T1000 (cell line): ENCODE results near the gene WDR90.

Experiments used
- DNase-seq: peaks from one replicate; lab custom pipeline; 2025; ENCODE audit warnings: mixed read lengths; lab: John Stamatoyannopoulos, UW

The WDR90 gene

DNA sequence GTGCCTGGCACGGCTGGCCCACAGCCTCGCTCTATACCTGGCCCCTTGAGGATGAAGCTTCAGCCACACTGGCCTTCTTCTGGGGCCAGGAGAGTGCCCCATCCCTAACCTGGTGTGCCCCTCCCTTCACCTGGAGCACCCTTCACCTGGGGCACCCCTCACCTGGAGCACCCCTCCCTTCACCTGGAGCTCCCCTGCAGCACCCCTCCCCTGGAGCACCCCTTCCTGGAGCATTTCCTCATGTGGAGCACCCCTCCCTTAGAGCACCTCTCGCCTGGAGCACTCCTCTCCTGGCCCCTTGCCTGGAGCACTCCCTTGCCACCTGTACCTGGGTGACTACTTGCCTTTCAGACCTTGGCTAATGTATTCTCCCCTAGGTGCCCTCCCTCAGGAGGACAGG lies 58.9 kb downstream of the WDR90 start:
- DNase-seq = no peak

DNA sequence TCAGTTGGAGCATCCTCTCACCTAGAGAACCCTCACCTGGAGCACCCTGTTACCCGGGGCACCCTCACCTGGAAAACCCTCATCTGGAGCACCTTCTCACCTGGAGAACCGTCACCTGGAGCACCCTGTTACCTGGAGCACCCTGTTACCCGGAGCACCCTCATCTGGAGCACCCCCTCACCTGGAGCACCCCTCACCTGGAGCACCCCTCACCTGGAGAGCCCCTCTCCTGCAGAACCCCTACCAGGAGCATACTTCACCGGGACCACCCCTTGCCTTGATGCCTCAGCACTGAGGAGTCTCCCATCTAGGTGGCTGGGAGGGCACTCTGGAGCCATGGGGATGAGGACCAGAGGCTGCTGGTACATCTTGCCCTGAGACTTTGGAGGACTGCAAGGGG lies 59.8 kb downstream of the WDR90 start:
- DNase-seq = no peak

DNA sequence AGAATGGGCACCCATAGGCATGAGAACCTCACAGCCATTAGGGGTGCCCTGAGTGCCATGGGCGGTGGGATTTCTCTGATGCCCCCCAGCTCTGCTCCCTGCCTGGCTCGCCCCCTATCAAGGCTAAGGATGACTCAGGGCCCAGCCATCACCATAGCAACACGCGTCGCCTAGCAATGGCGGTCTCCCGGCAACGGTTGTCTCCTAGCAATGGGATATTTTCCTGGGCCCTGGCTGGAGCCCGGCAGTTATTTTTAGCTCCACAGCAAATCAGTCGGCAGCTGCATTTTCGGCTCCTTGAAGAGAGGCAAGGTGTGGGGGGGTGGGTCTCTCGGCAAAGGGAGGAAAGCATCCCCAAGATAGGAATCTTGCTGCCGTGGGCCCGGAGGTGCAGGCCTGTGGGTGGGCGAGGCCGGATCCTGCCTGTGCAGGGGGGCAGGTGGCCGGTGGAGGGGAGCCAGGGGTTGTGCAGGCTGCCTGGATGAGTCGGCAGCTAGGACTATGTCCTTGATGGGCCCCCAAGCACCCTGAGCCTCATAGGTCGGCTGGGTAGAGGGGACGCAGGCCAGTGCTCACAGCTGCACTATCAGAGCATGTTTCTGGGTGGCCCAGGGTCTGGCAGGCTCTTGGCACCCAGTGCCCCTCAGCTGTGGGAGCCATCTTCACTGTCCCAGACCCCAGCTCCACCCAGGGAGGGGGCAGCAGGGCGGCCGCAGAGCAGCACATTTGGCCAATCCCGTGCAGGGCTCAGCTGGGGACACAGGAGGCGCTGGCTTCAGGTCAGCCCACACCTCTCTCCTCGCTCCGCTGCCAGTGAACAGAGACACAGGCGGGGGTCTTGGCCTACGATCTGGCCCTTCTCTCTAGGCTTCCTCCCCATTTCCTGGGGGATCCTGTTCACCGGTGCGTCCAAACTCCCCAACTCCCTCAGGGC lies 60.7 kb downstream of the WDR90 start:
- peak; percentile 81 for DNase-seq

DNA sequence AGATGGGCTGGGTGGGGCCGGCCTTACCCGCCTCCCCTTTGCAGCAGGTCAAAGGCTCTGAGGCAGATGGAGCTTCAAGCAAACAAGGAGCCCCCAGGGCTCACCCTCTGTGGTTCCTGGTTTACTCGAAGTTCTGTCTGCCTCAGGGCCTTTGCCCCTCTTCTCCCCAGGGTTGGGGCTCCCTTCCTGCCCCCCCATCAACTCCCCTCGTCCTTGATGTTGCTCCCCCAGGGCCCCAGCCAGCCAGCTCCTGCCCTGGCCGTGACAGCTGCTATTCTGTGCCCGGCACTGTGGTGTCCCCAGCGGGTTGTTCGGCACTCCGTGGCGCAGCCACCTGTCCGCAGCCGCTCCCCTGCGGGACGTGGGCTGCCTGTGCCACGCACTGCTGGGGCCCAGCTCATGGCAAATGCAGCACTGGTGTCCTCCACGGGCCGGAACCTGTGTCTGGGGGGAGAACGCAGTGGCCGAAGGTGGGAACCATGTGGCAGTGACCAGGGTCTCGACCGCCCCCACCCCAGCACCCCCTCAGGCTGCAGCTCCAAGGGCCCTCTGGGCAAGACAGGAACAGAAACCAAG lies 61.4 kb downstream of the WDR90 start:
- no peak for DNase-seq

DNA sequence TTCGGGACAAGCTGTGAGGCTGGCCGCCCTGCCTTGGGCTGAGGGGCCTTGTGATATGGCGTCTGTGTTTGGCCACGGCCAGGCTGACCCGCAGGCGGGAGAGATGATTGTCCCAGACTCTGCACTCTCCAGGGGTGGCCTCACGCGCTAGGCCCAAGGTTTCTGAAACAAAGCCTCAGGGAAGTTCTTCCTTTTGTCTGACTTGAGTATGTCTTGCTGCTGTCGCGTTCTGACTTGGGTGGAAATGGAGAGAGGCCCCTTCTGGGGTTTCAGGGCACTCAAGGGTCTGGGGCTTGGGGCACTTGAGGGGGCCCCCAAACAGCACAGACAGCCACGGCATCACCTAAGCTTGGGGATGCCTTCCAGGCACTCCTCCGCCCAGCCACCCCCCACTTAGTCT lies 61.9 kb downstream of the WDR90 start:
- no peak for DNase-seq

DNA sequence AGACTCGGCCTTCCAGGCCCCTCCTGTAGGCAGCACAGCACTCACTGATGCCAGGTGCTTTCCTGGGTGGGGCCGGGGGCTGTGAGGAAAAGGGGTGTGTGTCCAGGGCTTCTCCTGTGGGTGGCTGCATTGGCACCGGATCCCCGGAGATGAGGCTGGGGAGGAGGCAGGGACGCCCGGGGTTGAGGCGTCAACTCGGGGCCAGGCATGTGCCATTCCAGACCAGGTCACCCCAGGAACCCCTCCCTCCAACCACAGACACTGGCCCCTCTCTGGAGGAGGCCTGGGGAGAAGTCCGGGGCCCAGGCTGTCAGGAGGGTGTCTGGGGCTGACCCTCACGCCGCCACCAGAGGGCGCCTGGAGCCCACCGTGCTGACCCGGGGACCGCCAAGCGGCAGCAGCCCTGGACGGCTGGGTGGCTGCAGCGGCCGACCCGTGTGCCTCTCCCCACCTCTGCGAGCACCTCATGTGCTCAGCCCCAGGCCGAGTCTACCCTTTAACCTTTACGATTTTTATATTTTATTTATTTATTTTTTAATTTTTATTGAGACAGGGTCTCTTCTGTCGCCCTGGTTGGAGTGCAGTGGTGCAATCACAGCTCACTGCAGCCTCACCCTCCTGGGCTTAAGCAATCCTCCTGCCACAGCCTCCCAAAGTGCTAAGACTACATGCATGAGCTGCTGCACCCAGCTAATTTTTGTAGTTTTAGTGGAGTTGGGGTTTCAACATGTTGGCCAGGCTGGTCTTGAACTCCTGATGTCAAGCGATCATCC lies 62.6 kb downstream of the WDR90 start:
- DNase-seq = peak; percentile 77

DNA sequence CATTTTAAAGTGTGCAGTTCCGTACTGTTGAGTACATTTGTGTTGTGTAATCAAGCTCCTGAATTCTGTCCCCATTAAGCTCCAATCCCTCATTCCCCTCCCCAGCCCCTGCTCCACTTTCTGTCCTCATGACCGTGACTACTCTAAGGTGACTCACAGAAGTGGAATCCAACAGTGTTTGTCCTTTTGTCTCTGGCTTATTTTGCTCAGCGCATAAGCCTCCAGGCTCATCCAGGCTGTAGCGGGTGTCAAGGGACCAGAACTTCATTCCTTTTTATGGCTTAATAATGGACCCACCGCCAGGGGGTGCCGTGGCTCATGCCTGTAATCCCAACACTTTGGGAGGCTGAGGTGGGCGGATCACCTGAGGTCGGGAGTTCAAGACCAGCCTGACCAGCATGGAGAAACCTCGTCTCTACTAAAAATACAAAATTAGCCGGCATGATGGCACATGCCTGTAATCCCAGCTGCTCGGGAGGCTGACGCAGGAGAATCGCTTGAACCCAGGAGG lies 63.6 kb downstream of the WDR90 start:
- DNase-seq = peak; percentile 87

DNA sequence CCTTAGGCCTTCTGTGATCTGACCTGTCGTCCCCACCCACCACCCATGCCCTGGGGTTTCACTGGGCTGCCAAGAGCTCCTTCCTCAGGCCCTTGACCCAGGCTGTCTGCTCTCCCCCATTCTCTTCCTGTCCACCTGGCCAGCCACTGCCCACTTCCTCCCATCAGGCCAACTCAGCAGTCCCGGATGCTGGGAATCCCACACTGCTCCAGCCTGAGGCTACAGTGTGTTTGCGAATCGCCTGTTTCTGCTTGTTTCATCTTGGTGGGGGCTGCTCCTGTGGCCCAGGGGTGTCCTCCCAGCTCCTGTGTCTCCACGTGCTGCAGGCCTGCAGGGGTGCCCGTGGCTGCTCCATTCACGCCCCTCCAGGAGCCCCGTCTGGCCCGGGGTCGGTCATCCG lies 64.9 kb downstream of the WDR90 start:
- DNase-seq = no peak

DNA sequence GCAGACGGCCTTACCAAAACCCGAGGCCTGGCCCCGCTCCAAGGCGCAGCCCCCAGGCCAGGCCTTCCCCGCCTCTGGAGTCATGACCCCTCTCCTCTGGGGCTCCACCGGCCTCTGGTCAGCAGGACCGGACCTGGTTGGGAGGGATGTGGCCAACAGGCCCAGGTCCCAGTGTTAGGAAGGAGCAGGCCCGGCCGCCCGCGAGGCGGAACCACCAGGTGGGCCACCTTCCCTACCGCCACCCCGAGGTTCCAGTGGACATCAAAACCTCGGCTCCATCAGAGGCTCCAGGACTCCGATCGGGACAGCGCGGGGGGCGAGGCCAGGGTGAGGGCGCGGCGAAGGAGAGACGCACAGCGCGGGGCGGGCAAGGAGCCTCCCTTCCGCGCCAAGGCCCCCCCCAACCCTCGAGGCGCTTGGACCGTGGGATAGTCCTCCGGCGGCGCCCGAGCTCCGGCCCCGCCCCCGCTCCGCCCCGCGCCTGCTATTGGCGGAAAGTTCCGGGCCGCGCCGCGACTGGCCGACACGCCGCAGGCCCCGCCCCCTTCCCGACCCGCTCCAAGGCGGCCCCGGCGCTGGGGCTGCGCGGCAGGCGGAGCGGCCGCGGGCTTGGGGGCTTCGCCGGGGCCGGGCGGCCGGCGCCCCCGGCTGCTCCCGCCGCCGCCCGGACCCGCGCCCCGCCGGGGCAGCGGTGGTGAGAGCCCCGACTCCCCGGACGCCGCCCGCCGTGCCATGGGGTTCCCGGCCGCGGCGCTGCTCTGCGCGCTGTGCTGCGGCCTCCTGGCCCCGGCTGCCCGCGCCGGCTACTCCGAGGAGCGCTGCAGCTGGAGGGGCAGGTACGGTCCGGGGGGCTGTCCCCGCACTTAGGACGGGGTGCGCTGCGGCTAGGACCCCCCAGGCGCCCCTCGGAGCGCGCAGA lies 65.7 kb downstream of the WDR90 start, which contains the start of gene METRN:
TSS of gene METRN (plus strand) at position 561 of the 919 bp plus-strand sequence. CDS start at position 733, 172 bp downstream.
- DNase-seq = peak; percentile 88

DNA sequence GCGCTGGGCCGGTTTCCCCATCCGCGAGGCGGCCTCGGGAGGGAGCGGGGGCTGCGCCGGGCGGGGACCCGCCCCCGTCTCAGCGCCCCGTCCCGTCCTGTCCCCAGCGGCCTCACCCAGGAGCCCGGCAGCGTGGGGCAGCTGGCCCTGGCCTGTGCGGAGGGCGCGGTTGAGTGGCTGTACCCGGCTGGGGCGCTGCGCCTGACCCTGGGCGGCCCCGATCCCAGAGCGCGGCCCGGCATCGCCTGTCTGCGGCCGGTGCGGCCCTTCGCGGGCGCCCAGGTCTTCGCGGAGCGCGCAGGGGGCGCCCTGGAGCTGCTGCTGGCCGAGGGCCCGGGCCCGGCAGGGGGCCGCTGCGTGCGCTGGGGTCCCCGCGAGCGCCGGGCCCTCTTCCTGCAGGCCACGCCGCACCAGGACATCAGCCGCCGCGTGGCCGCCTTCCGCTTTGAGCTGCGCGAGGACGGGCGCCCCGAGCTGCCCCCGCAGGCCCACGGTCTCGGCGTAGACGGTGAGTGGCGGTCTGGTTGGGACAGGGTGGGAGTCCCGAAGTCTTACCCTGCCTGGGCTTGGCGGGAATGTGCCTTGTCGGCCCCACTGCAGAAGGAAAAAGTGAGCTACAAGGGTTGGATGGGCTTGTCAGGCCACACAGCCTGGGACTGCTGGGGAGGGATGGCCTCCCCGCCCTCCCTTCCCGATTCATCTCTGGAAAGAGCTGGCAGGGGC lies 66.5 kb downstream of the WDR90 start:
- no peak for DNase-seq

DNA sequence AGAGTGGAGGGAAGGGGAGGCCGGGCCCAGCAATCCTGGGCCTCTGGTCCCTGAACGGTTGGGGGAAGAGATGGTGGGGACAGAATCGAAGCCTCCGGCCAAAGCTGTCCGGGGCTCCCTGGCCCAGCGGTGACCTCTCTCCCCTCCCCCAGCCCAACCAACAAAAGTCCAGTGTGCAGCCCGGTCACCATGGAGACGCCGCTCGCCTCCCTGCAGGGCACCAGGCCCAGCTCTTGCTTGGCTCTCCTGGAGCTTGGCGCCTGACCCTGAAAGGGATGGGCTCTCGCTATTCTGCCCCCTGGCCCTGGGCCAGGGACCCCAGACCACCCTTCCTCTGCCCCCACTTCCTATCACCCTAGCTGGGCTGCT lies 67.0 kb downstream of the WDR90 start:
- no peak for DNase-seq

DNA sequence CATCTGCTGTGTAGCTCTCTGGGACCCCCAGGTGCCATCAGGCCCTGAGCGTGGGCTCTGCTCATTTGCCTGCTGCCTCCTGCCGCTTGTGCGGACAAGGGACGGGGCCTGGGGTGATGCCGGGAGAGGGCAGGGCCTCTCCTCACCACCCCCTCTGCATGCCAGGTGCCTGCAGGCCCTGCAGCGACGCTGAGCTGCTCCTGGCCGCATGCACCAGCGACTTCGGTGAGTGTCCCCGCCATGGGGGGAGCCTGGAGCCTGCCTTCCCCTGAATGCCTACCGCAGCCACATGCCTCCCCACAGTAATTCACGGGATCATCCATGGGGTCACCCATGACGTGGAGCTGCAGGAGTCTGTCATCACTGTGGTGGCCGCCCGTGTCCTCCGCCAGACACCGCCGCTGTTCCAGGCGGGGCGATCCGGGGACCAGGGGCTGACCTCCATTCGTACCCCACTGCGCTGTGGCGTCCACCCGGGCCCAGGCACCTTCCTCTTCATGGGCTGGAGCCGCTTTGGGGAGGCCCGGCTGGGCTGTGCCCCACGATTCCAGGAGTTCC lies 67.7 kb downstream of the WDR90 start:
- no peak for DNase-seq
